ENCODE results near the gene DLG1.

- TF ChIP-seq CTCF (IDR thresholded peaks at IDR 0.05) = no peak
- TF ChIP-seq POLR2AphosphoS5 (IDR thresholded peaks at IDR 0.05) = no peak
These were observed 7.4 kb upstream of the DLG1 start for GRCh38 chr3:197305854-197306253.
